K562 (cell line): Measurements from ENCODE around the gene GCN1. TPM values are rescaled to one million over a fixed set of nuclear protein-coding genes. Genes with fewer than 3 reads are reported as not detected.

ENCODE experiments used
- BRD4 ChIP-seq: fragments of 200-600 bp; sonication (generic); IDR thresholded peaks from 2 replicates; pipeline ENCODE4 v1.6.1; 2017; ENCODE audit warnings: inconsistent platforms
- CTBP1 ChIP-seq: fragments of 450-650 bp; IDR thresholded peaks from 2 replicates; pipeline ENCODE4 v1.6.1; 2016; ENCODE audit warnings: borderline replicate concordance
- ILF3 ChIP-seq: fragments of 450-650 bp; IDR thresholded peaks from 2 replicates; pipeline ENCODE4 v1.6.1; 2018; ENCODE audit warnings: antibody characterized with exemption, mild to moderate bottlenecking, moderate library complexity, borderline replicate concordance
- SNAPC5 ChIP-seq: fragments of 250-450 bp; sonication (Bioruptor Pico); IDR thresholded peaks from 2 replicates; pipeline ENCODE4 v1.8.0; 2021; ENCODE audit warnings: moderate library complexity, mild to moderate bottlenecking, inconsistent platforms
- ZNF655 ChIP-seq: fragments of 250-450 bp; sonication (Bioruptor Pico); IDR thresholded peaks from 2 replicates; pipeline ENCODE4 v1.5.0; 2021
- polyA plus RNA-seq, 8 experiments: library from polyadenylated mRNA; depleted of rRNA in 4 of 8; stranded (reverse) in 5 of 8; unstranded in 3 of 8; fragments of >200 nt; fragmentation: Nextera tagmentation in 2 of 8; fragmentation: Illumina TruSeq in 1 of 8; extraction: Ambion mirVana in 2 of 8; extraction: Trizol in 1 of 8; gene quantifications; 2 replicates each; pipeline versions ENCODE4 v1.2.1 to v1.2.3, GENCODE V29; 2011 to 2014; ENCODE audit warnings: inconsistent platforms in 1 of 8, missing spikeins in 1 of 8
- total RNA-seq, 7 experiments: library from RNA; depleted of rRNA in 6 of 7; stranded (reverse); fragments of >200 nt in 6 of 7; fragmentation: Illumina TruSeq in 2 of 7; extraction: Trizol in 2 of 7; gene quantifications; 2 replicates each; pipeline versions ENCODE4 v1.2.1 to v1.2.3, GENCODE V29; 2011 to 2021; ENCODE audit warnings: low replicate concordance in 1 of 7
- TF ChIP-seq, protein P1 (sequence below): fragments of 200-800 bp; sonication (Bioruptor generic); IDR thresholded peaks from 2 replicates; pipeline ENCODE4 v1.6.1; 2016; ENCODE audit warnings: missing genetic modification characterization, missing compliant biosample characterization
- TF ChIP-seq, protein P2 (sequence below): sonication (generic); formaldehyde crosslinking; IDR thresholded peaks from 2 replicates; pipeline ENCODE4 v1.8.0; 2023; ENCODE audit warnings: missing genetic modification reagents, mild to moderate bottlenecking, borderline replicate concordance

GCN1 gene
- total and polyA plus RNA-seq, 9 of the 15 experiments (the other 6 are each of a cell fraction or from before 2014, with no cell fraction given): 11.9 to 190 (median 51.7) TPM

DNA sequence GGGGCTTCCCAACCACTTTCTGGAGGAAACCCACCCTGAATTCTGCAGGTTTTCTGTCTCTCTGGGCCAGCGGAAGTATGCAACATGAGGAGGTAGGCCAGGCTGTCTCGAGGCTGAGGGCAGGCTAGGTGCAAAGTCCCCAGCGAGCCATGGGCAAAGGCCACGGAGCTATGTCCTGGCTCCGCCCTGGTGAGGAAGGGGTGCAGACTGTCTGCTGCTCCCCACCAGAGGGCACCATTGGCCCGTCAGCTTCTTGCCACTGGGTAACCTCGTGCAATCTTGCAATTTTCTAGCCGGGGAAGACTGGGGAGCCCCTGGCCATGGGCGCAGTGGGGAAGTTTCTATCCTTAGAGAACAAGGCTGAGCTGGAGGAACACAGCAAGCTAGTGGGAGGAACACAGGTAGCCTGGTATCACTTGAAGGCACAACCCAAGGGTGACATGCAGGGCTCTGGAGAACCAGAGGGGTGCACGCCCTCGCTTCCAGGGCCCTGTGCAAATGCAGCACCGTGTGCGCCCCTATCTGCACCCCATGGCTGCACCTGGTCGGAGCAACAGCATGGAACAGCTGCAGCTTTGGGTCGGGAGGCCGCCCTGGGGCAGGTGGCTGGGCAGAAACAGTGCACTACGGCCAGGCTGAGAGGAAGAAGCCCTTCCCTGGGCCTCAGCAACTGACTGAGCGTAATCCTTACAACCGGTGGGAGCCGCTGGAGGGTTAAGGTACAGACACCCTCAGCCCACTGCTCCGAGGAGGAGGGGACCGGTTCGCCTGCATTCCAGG is 34.0 kb upstream of the GCN1 start (continued):
- TF ChIP-seq, protein P1, sequence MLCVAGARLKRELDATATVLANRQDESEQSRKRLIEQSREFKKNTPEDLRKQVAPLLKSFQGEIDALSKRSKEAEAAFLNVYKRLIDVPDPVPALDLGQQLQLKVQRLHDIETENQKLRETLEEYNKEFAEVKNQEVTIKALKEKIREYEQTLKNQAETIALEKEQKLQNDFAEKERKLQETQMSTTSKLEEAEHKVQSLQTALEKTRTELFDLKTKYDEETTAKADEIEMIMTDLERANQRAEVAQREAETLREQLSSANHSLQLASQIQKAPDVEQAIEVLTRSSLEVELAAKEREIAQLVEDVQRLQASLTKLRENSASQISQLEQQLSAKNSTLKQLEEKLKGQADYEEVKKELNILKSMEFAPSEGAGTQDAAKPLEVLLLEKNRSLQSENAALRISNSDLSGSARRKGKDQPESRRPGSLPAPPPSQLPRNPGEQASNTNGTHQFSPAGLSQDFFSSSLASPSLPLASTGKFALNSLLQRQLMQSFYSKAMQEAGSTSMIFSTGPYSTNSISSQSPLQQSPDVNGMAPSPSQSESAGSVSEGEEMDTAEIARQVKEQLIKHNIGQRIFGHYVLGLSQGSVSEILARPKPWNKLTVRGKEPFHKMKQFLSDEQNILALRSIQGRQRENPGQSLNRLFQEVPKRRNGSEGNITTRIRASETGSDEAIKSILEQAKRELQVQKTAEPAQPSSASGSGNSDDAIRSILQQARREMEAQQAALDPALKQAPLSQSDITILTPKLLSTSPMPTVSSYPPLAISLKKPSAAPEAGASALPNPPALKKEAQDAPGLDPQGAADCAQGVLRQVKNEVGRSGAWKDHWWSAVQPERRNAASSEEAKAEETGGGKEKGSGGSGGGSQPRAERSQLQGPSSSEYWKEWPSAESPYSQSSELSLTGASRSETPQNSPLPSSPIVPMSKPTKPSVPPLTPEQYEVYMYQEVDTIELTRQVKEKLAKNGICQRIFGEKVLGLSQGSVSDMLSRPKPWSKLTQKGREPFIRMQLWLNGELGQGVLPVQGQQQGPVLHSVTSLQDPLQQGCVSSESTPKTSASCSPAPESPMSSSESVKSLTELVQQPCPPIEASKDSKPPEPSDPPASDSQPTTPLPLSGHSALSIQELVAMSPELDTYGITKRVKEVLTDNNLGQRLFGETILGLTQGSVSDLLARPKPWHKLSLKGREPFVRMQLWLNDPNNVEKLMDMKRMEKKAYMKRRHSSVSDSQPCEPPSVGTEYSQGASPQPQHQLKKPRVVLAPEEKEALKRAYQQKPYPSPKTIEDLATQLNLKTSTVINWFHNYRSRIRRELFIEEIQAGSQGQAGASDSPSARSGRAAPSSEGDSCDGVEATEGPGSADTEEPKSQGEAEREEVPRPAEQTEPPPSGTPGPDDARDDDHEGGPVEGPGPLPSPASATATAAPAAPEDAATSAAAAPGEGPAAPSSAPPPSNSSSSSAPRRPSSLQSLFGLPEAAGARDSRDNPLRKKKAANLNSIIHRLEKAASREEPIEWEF: no peak
- TF ChIP-seq, protein P2, sequence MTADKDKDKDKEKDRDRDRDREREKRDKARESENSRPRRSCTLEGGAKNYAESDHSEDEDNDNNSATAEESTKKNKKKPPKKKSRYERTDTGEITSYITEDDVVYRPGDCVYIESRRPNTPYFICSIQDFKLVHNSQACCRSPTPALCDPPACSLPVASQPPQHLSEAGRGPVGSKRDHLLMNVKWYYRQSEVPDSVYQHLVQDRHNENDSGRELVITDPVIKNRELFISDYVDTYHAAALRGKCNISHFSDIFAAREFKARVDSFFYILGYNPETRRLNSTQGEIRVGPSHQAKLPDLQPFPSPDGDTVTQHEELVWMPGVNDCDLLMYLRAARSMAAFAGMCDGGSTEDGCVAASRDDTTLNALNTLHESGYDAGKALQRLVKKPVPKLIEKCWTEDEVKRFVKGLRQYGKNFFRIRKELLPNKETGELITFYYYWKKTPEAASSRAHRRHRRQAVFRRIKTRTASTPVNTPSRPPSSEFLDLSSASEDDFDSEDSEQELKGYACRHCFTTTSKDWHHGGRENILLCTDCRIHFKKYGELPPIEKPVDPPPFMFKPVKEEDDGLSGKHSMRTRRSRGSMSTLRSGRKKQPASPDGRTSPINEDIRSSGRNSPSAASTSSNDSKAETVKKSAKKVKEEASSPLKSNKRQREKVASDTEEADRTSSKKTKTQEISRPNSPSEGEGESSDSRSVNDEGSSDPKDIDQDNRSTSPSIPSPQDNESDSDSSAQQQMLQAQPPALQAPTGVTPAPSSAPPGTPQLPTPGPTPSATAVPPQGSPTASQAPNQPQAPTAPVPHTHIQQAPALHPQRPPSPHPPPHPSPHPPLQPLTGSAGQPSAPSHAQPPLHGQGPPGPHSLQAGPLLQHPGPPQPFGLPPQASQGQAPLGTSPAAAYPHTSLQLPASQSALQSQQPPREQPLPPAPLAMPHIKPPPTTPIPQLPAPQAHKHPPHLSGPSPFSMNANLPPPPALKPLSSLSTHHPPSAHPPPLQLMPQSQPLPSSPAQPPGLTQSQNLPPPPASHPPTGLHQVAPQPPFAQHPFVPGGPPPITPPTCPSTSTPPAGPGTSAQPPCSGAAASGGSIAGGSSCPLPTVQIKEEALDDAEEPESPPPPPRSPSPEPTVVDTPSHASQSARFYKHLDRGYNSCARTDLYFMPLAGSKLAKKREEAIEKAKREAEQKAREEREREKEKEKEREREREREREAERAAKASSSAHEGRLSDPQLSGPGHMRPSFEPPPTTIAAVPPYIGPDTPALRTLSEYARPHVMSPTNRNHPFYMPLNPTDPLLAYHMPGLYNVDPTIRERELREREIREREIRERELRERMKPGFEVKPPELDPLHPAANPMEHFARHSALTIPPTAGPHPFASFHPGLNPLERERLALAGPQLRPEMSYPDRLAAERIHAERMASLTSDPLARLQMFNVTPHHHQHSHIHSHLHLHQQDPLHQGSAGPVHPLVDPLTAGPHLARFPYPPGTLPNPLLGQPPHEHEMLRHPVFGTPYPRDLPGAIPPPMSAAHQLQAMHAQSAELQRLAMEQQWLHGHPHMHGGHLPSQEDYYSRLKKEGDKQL: no peak
- TF ChIP-seq BRD4 (peak; percentile 24; the same call in 1 of the 2 replicates), ZNF655 (CRISPR knock-in tag) (no peak), CTBP1 (peak; percentile 22; the same call in 1 of the 2 replicates), ILF3 (no peak), SNAPC5 (CRISPR knock-in tag) (no peak)
